Adipose tissue (tissue), 3 donors: ENCODE measurements around the gene TMEM240. TPM values are rescaled to one million over a fixed set of nuclear protein-coding genes. Genes with fewer than 3 reads are reported as not detected.
"Not testable (repeated sequence)": the region's sequence is repeated elsewhere in the genome, so short reads cannot be mapped to it uniquely, and the experiment has no call there.

Experiments
- H3K27ac ChIP-seq: one replicate; pipeline ENCODE4 v1.5.1; 2013; ENCODE audit warnings: low read depth, low read length
- WGBS, 3 donors: extraction: QIAGEN DNeasy Blood & Tissue Kit; methylation state at CpG; one replicate each; pipeline ENCODE4 v1.1.7; 2013; 5-methylcytosine and 5-hydroxymethylcytosine counted together
- polyA plus RNA-seq, 3 donors: library from polyadenylated mRNA; stranded (reverse); fragments of 200-250 nt; gene quantifications; one replicate each; pipeline ENCODE4 v1.2.3, GENCODE V29; 2013
- donor health status: healthy with polysubstance abuse.
- donor health status: Bipolar disorder and iron deficiency.
- donor health status: healthy.

TMEM240 gene
- polyA plus RNA-seq, 3 donors = 0.85 to 4.3 (median 2.1) TPM

DNA sequence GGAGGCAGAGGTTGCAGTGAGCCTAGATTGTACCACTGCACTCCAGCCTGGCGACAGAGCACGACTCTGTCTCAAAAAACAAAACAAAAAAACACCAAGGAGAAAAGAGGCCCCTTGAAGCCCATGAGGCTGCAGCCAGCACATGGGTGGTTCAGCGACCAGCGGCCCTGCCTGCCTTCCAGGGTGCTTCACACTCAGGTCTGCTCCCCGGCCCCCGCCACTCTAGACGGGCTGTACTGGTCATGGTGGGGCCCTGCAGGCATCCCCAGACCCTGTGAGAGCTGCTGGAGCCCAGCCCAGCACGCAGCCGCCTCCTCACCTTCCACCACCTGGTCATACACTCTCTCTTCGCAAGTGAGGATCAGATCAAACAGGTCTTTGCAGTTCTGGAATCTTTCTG lies 4.1 kb upstream of the TMEM240 start:
- WGBS, 3 donors = 89 to 92% (median 90%) methylated on average over 9 to 10 of the region's 10 CpGs
- no peak overlapping the region for H3K27ac ChIP-seq

DNA sequence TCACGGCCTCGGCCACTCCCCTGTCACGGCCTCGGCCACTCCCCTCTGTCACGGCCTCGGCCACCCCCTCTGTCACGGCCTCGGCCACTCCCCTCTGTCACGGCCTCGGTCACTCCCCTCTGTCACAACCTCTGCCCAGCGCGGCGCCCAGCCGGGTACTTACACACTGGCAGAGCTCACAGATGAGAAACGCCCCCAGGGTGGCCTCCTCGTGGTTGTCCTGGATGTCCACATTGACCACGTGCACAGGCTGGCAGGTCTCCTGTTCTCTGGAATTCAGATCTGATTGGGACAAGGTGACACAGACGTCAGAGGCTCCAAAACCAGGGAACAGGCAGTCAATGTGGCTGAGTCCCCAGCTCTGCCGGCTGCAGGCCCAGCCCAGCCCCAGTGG lies 3.3 kb upstream of the TMEM240 start:
- 62 to 85% (median 68%) methylated on average over 18 to 19 of the region's 19 CpGs for WGBS, 3 donors

DNA sequence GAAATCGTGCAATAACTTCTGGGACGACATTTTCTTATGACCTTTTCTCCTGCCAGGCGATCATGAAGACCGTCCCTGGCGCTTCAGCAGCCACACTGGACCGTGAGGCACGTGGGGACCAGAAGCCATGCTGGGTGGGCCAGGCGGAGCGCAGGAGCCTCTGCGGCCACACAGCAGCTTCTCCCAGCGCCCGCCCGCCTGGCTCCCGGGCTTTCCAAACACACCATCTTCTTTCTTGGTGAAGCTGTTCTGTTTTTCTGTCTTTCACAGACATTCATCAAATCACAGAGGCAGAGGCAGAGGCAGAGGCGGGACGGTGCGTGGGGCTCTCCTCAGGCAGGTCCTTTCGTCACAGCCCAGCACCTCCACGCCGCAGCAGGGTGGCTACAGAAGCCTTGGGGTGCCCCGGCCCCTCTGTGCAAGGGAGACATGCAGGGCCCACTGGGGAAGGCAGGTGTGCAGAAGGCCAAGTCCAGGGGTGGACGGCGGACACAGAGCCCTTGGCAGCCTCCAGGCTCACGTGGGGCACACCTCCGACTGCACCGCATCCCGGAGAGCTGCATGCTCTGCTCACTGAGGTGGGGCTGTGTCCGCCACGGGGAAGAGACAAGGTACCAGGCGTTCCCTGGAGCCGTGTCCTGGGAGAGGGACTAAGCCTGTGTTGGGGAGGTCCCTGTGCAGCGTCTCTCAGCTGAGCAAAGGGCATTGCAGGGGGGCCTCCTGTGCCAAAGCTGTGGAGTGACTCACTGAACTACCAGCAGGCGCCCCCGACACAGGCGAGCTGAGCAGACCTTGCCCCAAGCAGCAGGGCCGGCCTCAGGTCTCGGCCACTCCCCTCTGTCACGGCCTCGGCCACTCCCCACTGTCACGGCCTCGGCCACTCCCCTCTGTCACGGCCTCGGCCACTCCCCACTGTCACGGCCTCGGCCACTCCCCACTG lies 2.6 kb upstream of the TMEM240 start:
- 84 to 90% (median 90%) methylated on average over 44 to 45 of the region's 45 CpGs for WGBS, 3 donors
- H3K27ac ChIP-seq = no peak overlapping the region

More for the DNA sequence above, 3.3 kb upstream of the TMEM240 start:
- H3K27ac ChIP-seq = no peak overlapping the region

DNA sequence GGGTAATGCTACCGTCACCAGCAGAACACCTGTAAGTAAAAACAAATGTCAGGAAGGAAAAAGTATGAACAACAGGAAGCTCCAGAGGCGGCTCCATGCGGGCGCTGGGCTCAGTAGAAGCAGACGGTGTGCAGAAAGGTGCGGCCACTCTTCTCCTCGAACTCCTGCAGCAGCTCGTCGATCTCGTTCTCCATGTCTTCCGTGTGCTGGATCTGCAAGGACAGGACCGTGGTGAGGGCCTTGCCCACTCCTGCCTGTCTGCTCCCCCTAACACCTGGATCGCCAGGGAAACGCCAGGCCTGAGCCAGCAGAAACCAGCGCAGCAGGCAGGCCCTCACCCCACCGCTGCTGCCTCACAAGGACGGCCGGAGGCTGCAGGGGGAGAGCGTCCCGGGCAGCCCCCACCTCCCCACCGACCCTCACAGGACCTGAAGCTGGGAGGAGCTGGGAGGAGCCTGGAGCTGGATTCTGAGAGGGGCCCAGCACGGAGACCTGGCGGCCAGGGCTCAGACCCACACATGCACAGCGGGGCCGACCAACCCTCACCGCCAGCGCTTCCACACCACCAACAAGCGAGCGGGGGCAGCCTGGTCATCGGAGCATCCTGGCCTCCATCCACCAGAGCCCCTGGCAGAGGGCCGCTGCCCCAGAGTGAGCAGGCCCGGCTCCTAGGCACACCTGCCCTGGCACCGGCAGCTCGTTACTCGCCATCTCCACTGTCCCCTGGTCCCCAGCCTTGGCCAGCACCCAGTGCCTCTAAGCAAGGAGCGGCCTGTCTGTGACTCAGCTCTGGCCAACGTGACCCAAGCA lies 1.7 kb upstream of the TMEM240 start:
- H3K27ac ChIP-seq = no peak overlapping the region
- 88% methylated on average over 30 to 37 of the region's 37 CpGs for WGBS, 3 donors

DNA sequence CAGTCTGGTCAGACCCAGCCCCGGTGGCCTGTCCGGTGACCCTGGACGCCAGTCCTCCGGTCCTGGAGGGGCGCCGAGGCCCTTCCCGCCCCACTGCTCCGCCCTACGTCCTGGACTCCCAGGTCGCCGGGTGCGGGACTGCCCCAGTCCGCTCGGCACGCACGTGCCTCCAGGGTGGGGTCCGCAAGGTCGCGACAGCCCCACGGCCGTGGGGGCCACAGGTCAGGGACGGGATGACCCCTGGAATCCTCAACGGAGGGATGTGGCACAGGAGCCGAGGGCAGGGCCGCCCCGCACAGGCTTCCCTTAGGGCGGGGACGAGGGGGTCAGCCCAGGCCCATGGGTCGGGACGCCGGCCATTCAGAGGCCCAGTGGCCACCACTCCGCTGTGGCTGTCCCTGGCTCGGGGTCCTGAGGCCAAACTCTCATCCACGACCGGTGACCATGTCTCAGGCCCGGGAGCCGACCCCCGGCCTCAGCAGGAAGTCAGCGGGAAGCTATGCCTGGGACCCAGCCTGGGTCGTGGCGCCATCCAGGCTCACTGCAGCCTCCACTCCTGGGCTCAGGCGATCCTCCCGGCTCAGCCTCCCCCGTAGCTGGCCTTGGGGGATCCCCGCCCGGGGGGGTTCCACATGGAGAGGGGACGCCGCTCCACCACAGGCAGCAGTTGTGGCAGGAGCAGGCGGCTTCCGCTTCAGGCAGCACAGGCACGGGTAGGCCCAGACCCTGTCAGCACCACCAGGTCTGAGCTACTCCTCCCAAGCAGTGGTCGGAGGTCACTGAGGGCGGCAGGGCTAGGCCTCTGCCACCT lies 599 bp upstream of the TMEM240 start:
- WGBS, 3 donors = 55 to 65% (median 57%) methylated on average over 46 to 53 of the region's 53 CpGs
- H3K27ac ChIP-seq = no peak overlapping the region

DNA sequence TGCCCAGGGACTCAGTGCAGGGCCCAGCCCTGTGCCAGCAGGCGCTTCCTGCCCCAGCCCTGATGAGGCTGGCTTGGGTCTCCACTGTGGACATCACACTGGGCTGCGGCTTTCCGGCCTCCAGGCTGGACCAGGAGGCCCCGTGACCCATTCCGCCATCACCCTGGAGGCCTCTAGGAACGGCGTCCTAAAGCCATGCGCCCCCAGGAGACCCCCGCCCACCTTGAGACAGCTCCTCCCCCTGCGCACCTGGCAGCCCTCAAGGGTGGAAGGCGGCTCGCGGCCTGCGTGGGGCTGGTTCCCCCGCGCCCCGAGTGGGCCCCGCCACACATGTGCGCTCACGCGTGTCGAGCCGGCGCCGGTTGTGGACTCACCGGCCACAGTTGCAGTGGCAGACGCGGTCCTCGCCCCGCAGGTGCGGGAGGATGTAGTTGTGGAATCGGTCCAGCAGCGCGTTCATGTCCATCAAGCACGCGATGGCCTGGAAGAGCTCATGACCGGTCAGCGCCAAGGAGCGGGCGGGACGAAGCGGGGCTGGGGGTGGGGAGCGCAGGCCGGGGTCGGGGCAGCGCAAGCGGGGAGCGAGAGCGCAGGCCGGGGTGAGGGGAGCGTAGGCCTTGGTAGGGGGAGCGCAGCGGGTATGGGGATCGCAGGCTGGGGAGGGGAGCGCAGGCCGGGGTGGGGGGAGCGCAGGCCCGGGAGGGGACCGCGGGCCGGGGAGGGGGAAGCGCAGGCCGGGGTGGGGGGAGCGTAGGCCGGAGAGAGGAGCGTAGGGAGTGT lies 924 bp downstream of the TMEM240 start:
- WGBS, 3 donors = 16 to 33% (median 19%) methylated on average over 54 to 61 of the region's 66 CpGs
- H3K27ac ChIP-seq = no peak overlapping the region

DNA sequence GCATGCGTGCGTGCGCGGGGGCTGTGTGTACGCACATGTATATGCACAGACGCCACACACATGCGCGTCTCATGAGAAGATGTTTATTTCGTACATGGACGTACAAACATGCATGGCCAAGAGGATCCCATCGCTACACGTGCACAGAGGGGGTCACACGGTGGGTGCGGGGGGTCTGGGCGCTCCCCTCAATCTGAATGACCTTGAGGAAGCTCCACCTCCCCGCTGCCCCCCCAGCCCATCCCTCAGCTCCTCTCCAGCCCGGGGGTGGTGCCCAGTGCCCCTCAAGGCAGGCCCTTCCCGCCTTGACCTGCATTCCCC lies 1.5 kb downstream of the TMEM240 start:
- H3K27ac ChIP-seq = no peak overlapping the region
- WGBS, 3 donors = 83 to 87% (median 86%) methylated on average over 18 of the region's 18 CpGs

DNA sequence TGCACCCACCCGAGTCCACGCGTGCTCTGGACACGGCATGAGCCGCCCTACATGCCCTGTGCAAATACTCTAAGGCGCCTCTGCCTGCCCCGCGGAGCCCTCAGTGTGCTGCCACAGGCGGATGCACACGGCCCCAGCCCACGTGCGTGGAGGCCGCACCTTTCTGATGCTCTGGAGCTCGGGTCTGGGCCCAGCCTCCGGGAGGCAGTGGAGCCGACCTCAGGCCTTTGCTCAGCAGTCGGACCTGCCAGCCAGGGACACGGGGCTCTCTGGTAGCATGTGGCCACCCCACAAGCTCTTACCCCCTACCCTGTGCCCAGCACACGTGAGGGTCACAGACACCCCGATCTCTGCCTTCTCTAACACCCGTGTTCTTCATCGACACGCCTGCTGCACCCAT lies 2.1 kb downstream of the TMEM240 start:
- WGBS, 3 donors = 87 to 96% (median 92%) methylated on average over 23 of the region's 23 CpGs
- no peak overlapping the region for H3K27ac ChIP-seq

DNA sequence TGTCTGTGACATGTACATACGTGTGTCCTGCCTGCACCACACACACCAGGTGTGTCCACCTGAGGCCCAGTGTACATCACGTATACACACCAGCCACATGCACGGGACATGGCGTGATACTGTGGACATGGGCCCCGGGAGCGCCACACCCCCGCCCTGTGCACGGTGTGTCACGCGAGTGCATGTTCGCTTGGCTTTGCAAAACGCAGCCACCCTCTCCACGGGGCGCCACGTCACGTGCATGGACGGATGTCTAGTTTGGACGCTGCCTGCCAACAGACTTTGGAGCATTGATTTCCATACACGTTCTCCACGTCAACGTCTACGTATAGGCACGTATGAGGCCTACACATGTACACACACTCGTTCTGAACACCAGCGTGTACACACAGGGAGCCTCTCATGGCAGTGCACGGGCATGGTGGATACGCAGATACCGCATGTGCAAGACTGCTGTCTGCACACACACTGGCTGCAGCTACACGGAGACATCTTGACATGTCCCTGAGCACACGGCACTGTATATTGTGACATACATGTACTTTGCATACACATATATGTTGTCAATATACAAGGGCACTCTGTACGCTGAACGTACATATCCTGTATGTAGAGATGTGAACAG lies 2.7 kb downstream of the TMEM240 start:
- 94 to 95% (median 94%) methylated on average over 32 of the region's 32 CpGs for WGBS, 3 donors
- H3K27ac ChIP-seq = no peak overlapping the region

DNA sequence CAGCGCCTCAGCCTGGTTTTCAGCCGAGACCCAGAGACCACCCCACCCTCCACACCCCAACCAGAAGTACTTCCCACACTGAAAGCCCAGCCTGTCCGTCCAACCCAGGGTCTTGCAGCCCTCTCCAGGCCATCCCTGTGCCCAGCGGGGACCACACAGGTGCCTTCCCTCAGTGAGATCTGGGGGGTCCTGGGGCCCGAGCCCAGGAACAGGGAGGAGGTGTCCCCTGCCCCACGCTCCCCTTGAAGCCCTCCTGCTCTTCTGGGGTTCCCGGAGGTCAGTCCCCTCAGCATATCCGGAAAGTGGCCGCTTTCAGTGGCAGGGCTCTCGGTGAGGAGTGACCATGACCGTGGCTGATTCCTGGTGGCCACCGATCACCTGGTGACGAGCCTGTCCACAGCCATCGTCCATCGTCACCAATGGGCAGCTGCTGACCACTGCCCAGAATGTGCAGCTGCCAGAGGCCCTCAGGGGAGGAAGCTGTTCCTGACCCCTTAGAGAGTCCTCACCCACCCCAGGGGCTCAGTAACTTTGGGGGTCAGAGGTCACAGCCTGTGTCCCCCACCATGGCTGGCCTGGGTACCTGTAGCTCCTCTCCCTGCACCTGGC lies 3.4 kb downstream of the TMEM240 start:
- WGBS, 3 donors = 89 to 93% (median 90%) methylated on average over 14 to 15 of the region's 15 CpGs
- H3K27ac ChIP-seq = no peak overlapping the region

DNA sequence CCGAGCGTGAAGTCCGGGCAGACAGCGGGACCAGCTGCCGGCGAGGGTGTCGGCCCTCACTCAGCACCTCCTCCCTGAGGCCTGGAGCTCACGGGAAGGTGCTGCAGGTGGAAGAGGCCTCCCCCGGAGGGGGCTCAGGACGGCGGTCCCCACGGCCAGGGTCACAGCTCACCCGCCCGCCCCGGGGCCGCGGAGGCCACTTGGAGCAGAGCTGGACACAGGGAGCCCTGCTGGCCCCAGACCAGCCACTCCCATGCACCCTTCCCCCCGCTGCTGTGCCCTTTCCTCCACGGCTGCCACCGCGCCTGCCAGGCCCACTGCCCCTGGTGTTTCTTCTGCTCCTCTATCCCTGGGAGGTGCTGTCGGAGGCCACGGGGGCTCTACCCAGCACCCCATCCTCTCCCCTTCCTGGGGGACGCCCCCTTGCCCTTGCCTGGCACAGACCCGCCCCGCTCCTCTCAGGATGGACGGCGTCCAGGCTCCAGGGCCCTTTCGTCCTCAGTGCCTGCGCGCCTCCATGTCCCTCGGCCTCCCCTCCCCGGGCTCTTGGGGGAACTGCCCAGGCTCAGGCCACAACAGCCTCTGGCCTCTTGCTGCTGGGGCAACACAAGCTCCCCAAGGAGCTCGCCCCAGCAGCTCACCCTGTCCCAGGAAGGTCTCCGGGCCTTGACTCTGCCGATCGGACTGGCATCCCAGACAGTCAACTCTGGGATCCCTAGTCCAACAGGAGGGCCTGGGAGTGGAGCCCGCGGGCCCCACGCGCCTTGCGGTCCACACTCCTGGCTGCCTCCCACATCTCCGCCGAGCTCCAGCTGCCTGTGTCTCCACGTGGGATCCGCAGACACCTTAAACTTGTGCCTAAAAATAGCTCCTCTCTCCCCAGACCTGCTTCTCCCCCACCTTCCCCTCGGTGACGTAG lies 4.1 kb downstream of the TMEM240 start:
- no peak overlapping the region for H3K27ac ChIP-seq
- 82 to 86% (median 84%) methylated on average over 41 to 48 of the region's 48 CpGs for WGBS, 3 donors

DNA sequence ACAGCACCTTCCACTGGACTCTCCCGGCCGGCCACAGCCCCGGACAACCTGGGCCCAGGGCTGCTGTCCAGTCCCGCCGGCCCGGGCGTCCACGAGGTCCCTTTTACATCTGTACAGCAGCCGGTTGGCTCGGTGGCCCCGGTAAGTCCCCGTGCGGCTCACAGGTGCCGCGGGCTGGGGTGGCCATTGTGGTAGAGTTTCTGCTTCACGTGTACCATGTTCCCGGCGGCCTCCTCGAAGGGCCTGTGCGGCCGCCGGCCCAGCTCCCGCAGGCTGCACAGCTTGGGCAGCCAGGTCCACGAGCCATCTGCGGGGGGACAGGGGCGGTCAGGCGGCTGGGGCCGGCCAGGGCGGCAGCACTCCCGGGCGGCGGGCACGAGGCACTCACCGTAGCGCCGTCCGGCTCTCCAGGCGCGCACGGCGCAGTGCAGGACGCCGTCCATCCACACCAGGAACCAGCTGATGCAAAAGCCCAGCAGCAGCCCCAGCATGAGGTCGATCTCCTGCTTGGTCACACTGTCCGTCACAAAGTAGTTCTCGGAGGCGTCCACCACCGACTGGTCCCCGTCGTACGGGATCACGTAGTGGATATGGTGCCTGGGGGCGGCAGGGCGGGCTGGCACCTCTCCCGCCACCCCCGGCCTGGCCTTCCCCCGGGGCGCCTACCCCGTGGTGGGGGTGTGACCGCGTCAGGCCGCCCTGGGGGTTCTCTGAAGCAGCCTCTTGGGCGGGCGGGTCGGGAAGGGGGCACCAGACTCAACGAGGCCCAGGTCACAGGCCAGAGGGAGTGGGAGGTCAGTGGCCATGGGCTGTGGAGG lies 5.0 kb downstream of the TMEM240 start:
- H3K27ac ChIP-seq = no peak overlapping the region
- 93 to 95% (median 94%) methylated on average over 46 to 66 of the region's 66 CpGs for WGBS, 3 donors

DNA sequence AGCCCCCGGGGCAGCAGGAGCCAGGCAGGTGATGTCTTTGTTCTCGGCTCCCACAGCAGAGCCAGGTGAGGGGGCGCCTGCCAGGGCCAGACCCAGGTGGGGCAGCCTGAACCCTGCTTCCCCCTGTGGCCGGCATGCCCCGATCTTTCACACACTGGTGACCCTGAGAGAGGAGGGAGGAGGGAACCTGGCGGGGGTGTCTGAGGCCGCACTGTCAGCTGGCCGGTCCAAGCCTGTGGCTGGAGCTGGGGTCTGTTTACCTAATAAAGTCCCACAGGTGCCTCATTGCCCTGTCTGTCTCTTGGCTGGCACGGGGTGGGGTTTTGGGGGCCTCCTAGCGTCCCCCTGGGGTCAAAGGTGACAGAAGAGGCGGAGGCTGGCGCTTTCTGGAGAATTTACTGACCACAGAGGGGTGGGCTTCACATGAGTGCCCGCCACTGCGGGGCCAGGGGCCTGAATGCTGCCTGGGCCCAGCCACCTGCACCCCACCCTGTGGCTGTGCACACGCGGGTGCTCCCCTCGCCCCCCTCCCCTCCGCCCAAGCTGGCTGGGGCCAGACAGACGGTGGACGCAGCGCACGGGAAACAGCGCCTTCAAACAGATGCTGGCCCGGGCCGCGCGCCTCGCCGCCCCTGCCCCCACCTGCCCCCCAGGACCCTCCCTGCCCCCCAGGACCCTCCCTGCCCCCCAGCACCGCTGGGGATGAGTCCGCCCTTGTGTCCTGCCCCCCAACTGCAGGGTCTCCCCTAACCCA lies 5.8 kb downstream of the TMEM240 start:
- H3K27ac ChIP-seq = no peak overlapping the region
- WGBS, 3 donors = 85 to 91% (median 87%) methylated on average over 21 to 31 of the region's 31 CpGs

DNA sequence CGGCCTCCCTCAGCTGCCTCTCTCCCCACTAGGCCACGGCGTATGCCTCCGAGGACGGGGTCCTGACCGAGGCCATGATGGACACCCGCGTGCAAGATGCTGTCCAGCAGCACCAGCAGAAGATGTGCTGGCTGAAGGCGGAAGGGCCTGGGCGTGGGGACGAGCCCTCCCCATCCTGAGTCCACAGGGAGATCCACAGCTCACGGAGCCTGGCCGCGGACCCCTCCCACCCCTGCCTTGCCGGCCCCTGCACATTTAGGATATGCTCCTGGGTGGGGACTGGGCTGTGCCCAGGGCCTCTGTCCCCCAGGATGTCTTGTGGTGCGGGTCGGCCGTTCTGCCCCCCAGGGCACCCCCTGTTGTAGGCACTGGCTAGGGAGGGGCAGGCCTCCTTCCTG lies 6.5 kb downstream of the TMEM240 start:
- 80 to 93% (median 87%) methylated on average over 8 to 18 of the region's 18 CpGs for WGBS, 3 donors
- H3K27ac ChIP-seq = not testable (repeated sequence)
